HG03354 (cell line): ENCODE data around the gene LYPD6.

Source experiments
- ATAC-seq: cut with Tn5 transposase; IDR thresholded peaks from one replicate; pipeline ENCODE4 v1.9.1; 2021; ENCODE audit warnings: mild to moderate bottlenecking; ENCODE audit not compliant: unreplicated experiment, poor library complexity, severe bottlenecking

The LYPD6 gene

DNA sequence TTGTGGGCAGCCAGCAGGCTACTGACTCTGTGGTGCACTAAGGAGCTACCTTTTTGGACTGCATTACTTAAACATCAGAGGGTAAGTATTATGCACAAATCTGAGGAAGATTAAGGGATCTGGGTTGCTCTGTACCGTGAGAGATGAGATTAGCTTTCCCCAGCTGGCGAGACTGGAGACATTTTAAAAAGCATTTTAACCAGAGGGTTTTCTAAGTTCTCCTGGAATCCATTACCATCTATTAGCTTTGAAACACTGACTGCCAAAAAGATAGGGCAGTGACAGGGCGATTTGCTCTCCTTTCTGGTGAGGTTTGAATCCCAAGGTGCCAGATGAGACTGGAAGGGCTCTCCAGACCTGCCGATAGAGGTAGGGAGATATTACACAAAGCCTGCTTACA lies 63.2 kb downstream of the LYPD6 start:
- no peak for ATAC-seq

DNA sequence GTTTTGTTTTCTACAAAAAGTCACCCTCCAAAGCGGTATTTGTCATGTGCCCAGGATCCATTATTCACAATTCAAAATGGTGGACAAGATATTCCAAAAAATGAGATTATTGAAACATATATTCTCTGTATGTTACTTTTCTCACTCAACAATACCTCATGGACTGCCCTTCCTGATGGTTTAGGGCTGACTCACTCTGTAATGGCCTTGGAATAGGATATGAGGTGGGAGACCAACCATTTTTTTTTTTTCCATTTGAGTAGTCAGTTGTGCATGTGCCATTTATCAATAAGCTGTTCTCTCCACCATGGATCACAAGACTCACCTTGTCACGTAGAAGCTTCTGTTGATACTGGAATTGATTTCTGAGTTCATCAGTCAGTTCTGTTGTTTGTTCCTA lies 64.5 kb downstream of the LYPD6 start:
- ATAC-seq = no peak

DNA sequence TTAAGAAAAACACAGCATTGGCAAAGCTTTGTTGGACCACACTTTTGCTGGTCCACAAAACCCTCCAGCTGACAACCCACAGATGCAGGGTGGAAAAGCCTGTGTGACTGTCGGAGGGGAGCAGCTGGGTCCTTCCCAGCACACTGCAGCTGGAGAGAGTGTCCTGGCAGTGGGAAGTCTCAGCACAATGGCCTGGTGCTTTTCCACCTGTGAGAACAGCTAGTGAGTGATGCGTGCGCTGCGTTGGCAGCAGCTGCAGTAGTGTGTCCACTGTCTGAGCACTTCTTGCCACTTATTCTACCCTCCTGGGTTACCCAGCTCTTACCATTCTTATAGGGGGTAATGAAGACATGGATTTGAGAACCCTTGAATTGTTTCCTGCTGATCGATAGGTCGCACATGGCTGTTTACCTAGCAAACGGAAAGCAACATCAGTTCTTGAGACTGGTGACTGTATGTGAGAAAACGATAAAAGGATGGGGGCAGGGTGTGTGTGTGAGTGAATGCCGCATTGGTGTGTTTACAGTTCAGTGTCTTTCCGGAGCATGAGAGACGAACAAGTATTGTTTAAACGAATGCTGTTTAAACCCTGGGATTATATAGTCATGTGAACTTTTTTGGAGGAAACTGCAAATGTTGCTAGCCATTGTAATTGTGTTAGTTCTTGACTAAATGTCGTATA lies 69.7 kb downstream of the LYPD6 start:
- no peak for ATAC-seq

DNA sequence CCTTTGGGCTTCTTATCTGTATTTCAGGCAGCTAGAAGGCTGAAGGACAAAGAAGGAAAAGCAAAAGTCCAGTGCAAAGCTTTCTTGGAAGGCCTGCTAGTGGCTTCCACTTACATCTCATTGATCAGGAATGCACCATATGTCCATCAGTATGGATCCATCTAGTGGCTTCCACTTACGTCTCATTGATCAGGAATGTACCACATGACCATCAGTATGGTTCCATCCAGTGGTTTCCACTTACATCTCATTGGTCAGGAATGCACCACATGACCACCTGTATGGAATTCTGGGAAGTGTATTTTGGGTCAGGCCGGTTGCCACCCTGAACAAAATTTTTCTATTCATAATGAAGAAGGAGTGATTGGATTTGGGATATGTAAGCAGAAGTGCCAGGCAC lies 70.6 kb downstream of the LYPD6 start:
- ATAC-seq = no peak

DNA sequence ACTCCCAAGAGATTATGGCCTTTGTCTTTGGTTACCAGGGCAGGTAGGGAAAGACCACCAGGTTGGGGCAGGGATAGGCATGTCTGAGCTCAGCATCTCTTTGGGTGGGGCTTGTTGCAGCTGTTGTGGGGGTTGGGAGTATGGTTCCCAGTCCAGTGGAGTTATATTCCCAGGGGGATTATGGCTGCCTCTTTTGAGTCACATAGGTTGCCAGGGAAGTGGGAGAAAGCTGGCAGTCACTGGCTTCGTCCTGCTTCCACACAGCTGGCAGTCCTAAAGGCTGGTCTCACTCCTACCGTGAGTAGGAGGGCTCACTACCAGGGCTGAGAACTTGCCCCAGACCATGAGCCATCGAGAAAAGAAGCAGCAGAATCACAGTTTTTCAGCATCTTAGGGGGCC lies 79.1 kb downstream of the LYPD6 start:
- ATAC-seq = no peak

DNA sequence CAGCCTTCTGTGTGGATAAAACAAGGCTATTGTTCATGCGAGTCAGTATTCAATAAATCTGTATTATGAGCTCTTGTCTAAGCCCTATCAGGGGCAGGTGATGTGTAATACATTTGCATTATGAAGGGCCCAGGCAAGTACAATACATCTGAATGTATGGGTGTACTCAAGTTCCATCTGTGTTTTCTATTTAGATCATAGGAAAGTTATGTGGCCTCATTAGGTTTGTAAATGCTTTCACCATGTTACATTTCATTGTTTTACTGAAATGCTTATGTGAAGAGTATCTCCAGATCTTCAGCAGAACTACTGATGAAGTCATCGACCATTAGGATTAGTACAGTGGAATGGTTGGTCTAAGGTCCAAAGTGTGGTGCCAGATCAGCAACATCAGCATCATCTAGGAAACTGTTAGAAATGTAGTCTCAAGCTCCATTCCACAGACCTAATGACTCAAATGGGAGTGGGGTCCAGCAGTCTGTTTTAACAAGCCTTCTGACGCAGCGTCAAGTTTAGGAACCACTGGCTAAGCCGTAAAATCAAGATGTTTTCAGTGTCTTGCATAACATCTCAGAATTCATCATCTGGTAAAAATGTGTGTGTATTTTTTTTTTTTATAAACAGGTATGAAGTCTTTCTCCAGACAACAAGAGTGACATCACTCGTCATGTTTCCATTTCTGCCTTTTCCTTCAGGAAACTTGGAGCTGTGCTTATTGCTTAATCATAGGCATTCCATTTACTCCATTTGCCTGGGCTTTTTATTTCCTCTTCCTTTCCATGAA lies 80.5 kb downstream of the LYPD6 start:
- no peak for ATAC-seq

DNA sequence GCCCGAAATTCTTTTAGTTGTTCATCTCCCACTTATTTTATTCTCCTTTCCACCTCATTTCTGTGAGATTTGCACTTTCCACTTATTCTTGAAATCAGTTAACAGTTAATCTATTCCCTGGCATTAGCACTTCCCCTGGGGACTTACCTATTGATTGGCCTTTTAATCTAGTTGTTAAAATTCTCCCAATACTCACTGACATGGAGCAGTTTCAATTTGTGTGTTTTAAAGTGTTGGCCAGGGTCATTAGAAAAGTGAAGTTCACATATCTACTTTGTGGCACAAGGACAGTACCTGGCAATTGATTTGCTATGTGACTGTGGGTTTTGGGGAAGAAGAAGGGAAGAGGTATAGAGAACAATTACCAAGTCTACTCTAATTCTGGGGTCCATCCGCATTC lies 83.1 kb downstream of the LYPD6 start:
- no peak for ATAC-seq

DNA sequence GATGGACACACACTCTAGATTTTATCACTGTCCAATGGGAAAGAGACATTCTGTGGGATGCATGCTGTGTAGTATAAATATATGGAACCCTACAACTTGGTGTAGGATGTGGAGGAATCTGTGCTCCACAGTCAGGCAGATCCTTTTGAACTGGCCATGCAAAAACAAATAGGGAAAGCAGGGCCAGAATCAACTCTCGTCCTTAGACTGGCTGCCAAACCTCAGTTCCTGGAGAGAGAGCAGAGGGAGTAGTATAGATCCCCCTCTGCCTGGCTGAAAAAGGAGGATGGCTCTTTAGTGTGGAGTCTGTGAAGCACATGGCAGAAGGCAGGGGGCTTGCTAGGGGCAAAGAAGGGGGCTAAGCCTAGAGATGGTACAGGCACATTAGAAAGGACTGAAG lies 84.7 kb downstream of the LYPD6 start:
- ATAC-seq = no peak

DNA sequence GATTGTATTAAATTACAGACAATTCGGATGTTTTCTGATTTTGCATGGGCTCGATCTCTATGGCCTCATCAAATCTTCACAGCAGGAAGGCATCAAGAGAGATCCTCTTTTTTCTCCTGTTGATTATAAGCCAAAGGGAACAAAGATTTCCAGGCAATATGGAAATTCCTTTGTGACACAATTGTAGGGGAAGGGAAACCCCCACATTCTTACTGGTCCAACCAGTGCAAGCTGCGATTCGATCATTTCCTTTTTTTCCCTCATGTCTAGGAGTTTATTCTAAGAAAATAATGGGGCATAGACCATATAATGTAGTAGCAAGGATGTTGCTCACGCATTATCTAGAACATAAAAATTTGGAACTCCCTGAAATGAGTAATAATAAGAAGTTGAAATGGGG lies 87.7 kb downstream of the LYPD6 start:
- ATAC-seq = no peak

DNA sequence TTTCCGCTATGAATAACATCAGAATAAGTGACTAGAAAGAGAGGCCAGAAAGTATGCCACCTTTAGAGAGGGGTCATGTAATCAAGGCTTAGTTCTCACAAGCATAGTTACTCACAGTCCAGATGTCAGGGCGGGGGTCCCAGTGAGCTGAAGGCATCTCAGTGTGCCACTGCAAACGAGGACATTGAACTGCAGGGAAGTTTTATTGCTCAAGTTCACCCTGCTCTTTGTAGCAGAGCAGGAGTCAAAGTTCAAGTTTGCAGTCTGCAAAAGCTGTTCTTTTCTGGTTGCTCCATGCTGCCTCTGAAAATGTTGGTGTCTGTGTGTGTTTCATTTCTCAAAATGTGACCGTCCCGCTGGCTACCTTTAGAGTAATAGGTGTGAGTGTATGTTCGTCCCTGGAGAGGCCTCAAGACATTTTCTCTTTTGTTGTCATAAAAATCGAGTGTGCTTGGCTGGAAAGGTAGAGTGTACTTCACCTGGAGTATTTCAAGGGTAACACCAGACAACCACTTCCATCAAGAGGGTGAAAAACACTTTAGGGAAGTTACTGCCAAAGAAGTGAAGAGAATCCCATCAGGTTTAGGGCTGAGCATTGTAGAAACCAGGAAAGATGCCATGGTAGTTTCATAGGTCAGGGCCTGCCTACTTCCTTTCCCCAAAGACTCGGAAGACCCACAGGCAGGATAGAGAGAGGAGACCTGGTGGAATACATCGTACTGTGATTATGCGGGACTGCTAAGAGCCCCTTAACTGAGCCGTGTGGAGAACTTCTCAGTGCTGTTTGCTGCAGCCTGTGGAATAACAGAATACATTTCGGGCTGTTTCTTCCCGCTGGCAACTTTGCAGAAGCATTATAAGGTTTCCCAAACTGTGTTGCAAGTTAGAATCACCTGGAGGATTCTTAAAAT lies 89.9 kb downstream of the LYPD6 start:
- ATAC-seq = no peak

DNA sequence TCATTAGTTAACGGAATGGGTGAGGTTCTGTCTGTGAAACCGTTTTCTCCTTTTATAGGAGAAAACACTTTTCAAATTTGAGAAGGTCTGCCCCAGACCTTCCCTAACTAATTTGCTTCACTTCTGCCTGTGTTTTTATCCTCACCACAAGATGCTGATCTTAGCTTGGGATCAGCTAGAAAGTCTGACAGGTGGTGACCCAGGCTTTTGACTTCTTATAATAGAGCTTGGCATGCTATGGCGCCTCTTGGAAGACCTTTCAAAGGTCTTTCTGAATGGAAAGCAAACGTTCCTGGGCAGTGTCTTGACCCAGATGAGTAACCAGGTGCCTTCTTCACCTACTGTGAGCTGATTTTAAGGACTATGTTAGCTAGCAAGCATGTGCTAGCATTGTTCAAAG lies 91.4 kb downstream of the LYPD6 start:
- ATAC-seq = no peak

DNA sequence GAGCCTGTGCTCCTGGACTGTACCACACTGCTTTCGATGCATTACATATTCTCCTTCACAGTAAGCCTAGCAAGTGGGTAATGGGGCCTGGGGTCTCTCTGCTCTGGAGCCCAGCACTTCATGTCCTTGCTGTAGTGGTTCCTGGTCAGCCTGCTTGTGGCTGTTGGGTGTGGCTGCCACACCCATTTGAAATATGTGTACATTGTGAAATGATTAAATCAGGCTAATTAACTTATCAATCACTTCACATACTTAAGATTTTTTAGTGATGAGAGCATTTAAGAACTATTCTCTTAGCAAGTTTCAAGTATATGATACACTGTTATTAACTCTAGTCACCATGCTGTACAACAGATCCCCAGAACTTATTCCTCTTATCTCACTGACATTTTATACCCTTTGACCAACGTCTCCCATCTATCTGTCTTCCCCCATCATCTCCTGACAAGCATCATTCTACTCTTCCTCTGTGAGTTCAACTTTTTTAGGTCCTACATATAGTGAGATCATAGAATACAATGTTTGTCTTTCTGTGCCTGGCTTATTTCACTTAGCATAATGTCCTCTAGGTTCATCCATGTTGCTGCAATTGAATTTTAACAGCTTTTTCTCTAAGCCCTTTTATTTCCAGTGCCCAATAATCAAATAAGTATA lies 92.1 kb downstream of the LYPD6 start:
- ATAC-seq = no peak

DNA sequence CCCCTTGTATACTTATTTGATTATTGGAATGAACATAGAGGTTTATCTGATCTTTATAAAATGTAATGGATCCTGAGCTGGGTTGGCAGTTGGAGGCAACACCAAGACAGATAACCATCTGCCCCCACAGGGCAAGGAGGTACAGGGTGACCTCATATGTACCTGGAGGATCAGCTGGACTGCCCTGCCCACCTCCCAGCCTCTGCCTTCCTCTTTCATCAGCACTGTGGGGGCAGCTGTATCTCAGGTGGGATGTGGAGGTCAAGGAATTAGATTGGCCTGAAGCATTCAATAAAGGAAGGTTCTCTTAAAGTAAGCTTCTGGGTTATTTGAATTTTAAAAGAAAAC lies 92.6 kb downstream of the LYPD6 start:
- ATAC-seq = no peak

DNA sequence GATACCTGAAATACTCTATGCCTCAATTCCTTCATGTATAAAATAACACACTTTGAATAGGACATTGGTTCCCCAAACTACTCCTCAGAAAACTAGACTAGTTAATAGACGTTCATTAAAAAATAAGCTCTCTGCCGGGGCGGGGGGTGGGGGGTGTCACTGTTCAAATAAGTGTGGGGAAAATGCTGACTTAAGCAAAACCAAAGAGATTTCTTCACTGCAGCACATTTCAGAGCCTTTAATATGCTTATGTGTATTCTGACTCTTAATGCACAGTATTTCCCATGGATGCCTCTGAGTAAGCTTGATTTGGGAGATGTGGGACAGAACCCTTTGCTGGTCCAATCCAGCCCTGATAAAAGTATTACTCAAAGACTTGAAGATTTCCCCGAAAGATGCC lies 93.2 kb downstream of the LYPD6 start:
- ATAC-seq = no peak

DNA sequence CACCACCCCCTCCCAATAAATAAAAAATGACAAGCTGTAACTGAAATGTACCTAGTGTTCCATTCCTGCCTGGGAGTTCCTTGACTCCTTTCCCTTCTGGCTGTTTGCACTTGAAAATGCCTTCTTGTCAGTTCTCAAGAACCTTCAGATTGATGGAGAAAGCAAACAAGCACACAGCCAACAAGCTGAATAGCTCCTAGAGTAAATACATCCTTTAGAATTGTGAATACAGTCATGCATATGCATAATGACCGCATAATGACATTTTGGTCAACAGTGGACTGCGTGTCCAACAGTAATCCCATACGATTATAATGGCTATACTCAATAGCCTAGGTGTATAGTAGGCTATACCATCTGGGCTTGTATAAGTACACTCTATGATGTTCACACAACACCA lies 97.0 kb downstream of the LYPD6 start:
- no peak for ATAC-seq

DNA sequence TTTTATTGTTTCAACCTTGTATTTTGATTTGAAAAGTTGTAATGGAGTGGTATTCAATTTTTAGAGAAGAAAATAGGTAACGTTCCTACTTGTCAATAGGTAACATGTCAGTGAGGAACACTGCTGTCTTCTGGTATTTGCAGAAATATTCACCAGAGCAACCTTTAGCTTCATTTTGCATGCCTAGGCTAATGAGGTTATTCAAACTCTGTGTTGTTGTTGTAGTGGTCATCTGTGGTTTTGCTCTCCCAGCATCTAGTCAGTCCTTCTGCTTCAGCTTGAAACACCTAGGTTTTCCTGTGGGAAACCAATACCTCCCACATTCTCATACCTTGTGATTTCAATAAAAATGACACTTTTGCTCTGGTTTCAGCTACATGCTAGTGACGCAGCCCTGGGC lies 98.4 kb downstream of the LYPD6 start:
- no peak for ATAC-seq

DNA sequence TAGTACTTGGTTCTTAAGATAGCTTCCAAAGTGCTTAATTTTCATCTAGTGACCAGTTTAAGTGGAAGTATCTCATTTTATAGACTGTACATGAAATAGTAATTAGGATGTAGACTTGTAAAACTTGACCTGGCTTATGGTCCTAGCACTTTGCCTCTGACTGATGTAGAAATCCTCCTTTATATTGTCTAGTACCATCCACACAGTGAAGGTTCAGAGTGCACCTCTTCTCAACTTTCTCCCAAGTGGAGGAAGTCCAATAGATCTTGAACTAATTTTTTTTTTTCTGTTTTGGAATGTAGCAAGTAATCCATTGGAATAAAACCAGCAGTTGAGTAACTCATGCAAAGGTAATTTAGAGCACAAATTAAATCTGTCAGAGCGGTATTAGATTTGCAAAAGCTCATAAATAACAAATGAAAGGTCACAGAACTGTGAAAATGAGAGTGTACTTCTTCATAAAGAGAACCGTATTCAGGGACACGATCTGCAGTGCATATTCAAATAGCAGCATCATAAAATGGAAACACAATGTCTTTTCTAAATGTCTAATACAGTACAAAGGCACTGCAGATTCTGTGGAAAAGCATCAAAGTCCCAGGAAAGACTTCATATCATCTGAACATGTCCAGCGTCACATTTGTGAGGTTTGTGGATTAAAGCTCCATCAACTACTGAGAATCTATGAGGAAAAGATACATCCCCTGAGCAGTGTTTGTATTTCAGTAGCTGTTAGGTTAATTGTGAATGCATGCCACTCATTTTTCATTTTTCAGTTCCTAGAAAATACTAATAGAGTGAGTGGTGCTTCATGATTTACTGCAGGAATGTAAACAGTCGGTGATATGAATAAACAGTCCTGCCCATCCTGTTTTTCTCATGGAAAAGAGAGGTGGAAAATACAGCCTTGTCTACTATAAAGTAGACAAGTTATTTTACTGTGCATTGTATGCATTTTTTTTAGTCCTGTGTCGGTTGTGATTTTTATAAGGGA lies 100.7 kb downstream of the LYPD6 start:
- no peak for ATAC-seq

DNA sequence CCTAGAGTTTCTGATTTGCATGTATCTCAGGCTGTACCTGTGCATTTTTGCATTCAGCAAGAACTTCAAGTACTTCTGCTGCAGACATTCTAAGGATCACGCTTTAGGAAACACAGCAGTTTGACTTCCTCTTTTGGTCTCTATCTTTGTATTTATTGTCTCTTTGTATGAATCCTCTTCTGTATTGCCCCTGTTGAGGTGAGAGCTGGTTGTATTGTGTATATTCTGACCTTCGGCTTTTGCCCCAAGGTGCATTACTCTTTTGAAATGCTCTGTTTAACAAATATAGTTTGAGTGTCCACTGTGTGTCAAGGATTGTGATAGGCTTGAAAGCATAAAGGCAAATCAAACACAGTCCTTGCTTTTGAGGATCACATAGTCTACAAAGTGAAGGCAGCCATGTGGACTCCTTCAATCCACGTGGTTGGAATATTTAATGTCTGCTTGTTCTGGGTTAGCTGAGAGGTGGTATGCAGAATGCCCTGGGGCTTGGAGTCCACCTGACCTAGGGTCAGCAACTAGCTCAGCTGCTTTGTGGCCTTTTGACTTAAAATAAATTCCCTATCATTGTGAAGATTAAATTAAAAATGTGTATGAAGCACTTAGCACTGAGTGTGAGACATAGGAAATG lies 108.1 kb downstream of the LYPD6 start:
- no peak for ATAC-seq

DNA sequence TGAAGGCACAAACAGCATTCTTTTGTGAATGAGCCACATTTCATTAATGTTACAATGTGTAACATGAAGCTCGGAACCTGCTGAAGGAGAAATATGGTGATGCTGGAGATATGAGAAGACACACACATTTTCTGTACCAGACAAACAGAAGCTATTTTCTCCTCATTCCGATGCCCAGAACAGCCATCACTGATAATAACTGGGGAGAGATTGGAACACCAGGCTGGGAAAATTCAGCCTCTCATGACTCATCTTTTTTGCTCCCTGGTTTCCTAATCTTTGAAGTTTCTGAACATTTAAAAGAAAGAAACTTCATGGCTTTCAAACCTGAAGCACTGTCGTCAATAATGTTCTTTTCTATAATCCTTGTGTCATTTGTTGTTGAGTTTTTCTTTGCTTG lies 110.9 kb downstream of the LYPD6 start:
- no peak for ATAC-seq
